Naive thymus-derived CD4-positive, alpha-beta T cell (primary cell): ENCODE measurements around the gene FCGR1A. TPM values are rescaled to one million over a fixed set of nuclear protein-coding genes. Genes with fewer than 3 reads are reported as not detected.
A peak's percentile ranks its signal among the peaks of the same experiment; 100 is the strongest.
"Not testable (repeated sequence)": the region's sequence is repeated elsewhere in the genome, so short reads cannot be mapped to it uniquely, and the experiment has no call there.

Source experiments
- ATAC-seq: fragments of 150-1000 bp; cut with Tn5 transposase; 2 replicates; pipeline ENCODE4 v1.10.0; 2021; ENCODE audit warnings: mild to moderate bottlenecking, moderate library complexity
- CTCF ChIA-PET: fragments of 350-600 bp; sonication (Branson Sonifier 250); formaldehyde crosslinking; loops from one replicate; lab custom pipeline; 2021; ENCODE audit warnings: antibody characterized with exemption; lab: Charles Lee
- POLR2A ChIA-PET: fragments of 350-600 bp; sonication (Branson Sonifier 250); formaldehyde crosslinking; loops from one replicate; lab custom pipeline; 2021; ENCODE audit warnings: antibody characterized with exemption, inconsistent platforms; lab: Charles Lee
- DNase-seq, 9 donors: peaks; one replicate each; pipeline versions ENCODE4 v3.0.0 to v3.0.0-alpha.2; 2020 to 2022; ENCODE audit warnings: mixed read lengths in 1 of 9
- H3K27ac ChIP-seq: one replicate; pipeline ENCODE4 v1.7.0; 2013; ENCODE audit warnings: mild to moderate bottlenecking, low read depth, low read length, moderate library complexity
- H3K27me3 ChIP-seq, 2 donors: one replicate each; pipeline ENCODE4 v1.7.0; 2013; ENCODE audit warnings: low read length in 2 of 2, mild to moderate bottlenecking in 2 of 2, moderate library complexity in 2 of 2; ENCODE audit not compliant: control insufficient read depth in 2 of 2, insufficient read depth in 2 of 2
- H3K36me3 ChIP-seq, 3 experiments: 1 replicate in 2 of 3; 2 replicates in 1 of 3; pipeline ENCODE4 v1.7.0; 2013; ENCODE audit warnings: low read length in 3 of 3, mild to moderate bottlenecking in 3 of 3, moderate library complexity in 1 of 3; ENCODE audit not compliant: insufficient read depth in 3 of 3, control insufficient read depth in 2 of 3
- H3K4me1 ChIP-seq, 2 donors: one replicate each; pipeline ENCODE4 v1.7.0; 2013; ENCODE audit warnings: low read length in 2 of 2, mild to moderate bottlenecking in 2 of 2, moderate library complexity in 1 of 2; ENCODE audit not compliant: control insufficient read depth in 2 of 2, insufficient read depth in 2 of 2
- H3K4me3 ChIP-seq: 2 replicates; pipeline ENCODE4 v1.7.0; 2013; ENCODE audit warnings: mild to moderate bottlenecking, low read length
- H3K9me3 ChIP-seq, 3 experiments: 1 replicate in 2 of 3; 2 replicates in 1 of 3; pipeline ENCODE4 v1.7.0; 2013; ENCODE audit warnings: low read length in 3 of 3; ENCODE audit not compliant: control insufficient read depth in 2 of 3
- H3K27ac Mint-ChIP-seq, 9 donors: one replicate each; pipeline ENCODE4 v1.8.0; 2020 to 2022; ENCODE audit warnings: mixed read lengths in 9 of 9, mild to moderate bottlenecking in 8 of 9, moderate library complexity in 5 of 9, inconsistent platforms in 2 of 9
- H3K27me3 Mint-ChIP-seq, 5 donors: one replicate each; pipeline ENCODE4 v1.8.0; 2021 to 2022; ENCODE audit warnings: mixed read lengths in 5 of 5, mild to moderate bottlenecking in 1 of 5
- H3K36me3 Mint-ChIP-seq, 5 donors: one replicate each; pipeline ENCODE4 v1.8.0; 2020 to 2022; ENCODE audit warnings: mixed read lengths in 5 of 5, mild to moderate bottlenecking in 3 of 5, inconsistent platforms in 1 of 5
- H3K4me1 Mint-ChIP-seq, 7 donors: one replicate each; pipeline ENCODE4 v1.8.0; 2020 to 2022; ENCODE audit warnings: mixed read lengths in 7 of 7, mild to moderate bottlenecking in 3 of 7, inconsistent platforms in 1 of 7
- H3K4me3 Mint-ChIP-seq, 10 donors: one replicate each; pipeline ENCODE4 v1.8.0; 2020 to 2022; ENCODE audit warnings: mild to moderate bottlenecking in 10 of 10, mixed read lengths in 10 of 10, moderate library complexity in 6 of 10, inconsistent platforms in 2 of 10
- H3K9me3 Mint-ChIP-seq, 11 donors: one replicate each; pipeline ENCODE4 v1.8.0; 2020 to 2022; ENCODE audit warnings: mixed read lengths in 11 of 11, mild to moderate bottlenecking in 4 of 11, inconsistent platforms in 1 of 11, moderate library complexity in 1 of 11
- intact Hi-C, 2 donors: fragments of 100-400 bp; cut with micrococcal nuclease; formaldehyde crosslinking; loops; one replicate each; pipeline ENCODE4 v1.15.1; 2023
- polyA plus RNA-seq, 2 donors: library from polyadenylated mRNA; unstranded; fragments of 300-500 nt; fragmentation: Illumina TruSeq; gene quantifications; one replicate each; pipeline ENCODE4 v1.2.3, GENCODE V29; 2021
- total RNA-seq, 6 experiments: library from RNA in 5 of 6; stranded (reverse) in 5 of 6; gene quantifications; 1 replicate in 5 of 6; 2 replicates in 1 of 6; pipeline ENCODE4 v1.2.3 and lab custom pipeline; 2021 to 2026

The FCGR1A gene
- total and polyA plus RNA-seq, 7 experiments from 2014 or later: 0.21 to 14.4 (median 0.59) TPM; not detected in 4

DNA sequence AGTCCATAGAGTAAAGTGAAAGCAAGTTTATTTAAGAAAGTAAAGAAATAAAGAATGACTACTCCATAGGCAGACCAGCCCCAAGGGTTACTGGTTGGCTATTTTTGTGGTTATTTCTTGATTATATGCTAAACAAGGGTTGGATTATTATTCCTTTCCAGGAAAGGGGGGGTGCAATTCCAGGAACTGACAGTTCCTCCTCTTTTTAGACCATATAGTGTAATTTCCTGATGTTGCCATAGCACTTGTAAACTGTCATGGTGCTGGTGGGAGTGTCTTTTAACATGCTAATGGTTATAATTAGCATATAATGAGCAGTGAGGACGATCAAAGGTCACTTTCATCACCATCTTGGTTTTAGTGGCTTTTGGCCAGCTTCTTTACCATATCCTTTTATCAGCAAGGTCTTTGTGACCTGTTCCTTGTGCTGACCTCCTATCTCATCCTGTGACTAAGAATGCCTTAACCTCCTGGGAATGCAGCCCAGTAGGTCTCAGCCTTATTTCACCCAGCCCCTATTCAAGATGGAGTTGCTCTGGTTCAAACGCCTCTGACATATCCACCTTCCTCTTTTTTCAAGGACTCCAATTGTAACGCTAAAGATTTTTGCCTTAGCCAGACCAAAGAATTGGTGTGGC, 6.9 kb upstream of the FCGR1A start:
- H3K4me1 Mint-ChIP-seq, CTCF ChIA-PET, H3K9me3 Mint-ChIP-seq, ATAC-seq, H3K4me3 Mint-ChIP-seq, H3K27me3 Mint-ChIP-seq, H3K27me3 ChIP-seq, H3K4me1 ChIP-seq, H3K27ac Mint-ChIP-seq, POLR2A ChIA-PET, intact Hi-C loops, DNase-seq, H3K27ac ChIP-seq, H3K36me3 ChIP-seq, H3K4me3 ChIP-seq, H3K36me3 Mint-ChIP-seq, H3K9me3 ChIP-seq: not testable (repeated sequence)

DNA sequence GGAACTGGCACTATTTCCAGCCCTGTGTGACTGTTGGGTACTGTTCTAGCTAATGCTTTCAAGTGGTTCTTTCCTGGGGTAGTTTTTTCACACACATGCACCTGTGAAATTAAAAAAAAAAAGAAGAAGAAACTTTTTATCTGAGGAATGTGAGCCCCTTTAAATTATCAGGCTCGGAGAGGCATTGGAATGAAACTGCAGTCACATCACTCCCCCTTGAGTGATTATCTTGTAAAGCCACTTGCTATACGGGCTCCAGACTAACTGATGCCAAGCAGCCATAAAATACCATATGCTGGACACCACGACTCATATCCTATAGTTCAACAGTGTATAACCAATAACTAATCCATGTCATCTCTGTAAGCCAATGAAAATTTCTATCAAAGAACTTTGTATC, 5.4 kb upstream of the FCGR1A start:
- H3K4me3 ChIP-seq, H3K36me3 Mint-ChIP-seq, H3K4me3 Mint-ChIP-seq, H3K9me3 Mint-ChIP-seq, POLR2A ChIA-PET, H3K9me3 ChIP-seq, H3K36me3 ChIP-seq, H3K27me3 ChIP-seq, CTCF ChIA-PET, ATAC-seq, H3K4me1 ChIP-seq, H3K4me1 Mint-ChIP-seq, H3K27me3 Mint-ChIP-seq, intact Hi-C loops, H3K27ac ChIP-seq, H3K27ac Mint-ChIP-seq, DNase-seq: not testable (repeated sequence)

DNA sequence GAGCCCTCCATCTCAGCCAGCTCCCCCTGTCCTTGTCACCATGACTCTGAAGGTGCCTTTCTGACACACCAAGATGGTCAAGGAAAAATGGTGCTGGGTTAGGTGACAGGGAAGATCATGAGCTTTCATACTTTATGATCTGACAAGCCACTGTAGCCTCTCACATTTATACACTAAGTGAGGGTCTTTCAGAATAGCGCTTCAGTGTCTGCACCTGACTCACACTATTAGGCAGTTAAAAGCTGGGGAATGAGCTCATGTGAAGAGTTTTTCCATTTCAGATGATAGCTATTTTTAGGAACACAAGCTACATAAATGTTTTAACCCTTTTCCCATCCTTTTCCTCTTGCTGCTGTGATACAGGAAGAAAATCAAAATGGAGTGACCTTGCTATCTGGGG, 4.2 kb upstream of the FCGR1A start:
- H3K36me3 ChIP-seq, POLR2A ChIA-PET, DNase-seq, H3K27ac Mint-ChIP-seq, H3K4me3 ChIP-seq, intact Hi-C loops, H3K4me1 Mint-ChIP-seq, H3K27me3 Mint-ChIP-seq, H3K36me3 Mint-ChIP-seq, H3K4me3 Mint-ChIP-seq, CTCF ChIA-PET, H3K27me3 ChIP-seq, H3K27ac ChIP-seq, H3K9me3 Mint-ChIP-seq, H3K9me3 ChIP-seq, H3K4me1 ChIP-seq, ATAC-seq: not testable (repeated sequence)

DNA sequence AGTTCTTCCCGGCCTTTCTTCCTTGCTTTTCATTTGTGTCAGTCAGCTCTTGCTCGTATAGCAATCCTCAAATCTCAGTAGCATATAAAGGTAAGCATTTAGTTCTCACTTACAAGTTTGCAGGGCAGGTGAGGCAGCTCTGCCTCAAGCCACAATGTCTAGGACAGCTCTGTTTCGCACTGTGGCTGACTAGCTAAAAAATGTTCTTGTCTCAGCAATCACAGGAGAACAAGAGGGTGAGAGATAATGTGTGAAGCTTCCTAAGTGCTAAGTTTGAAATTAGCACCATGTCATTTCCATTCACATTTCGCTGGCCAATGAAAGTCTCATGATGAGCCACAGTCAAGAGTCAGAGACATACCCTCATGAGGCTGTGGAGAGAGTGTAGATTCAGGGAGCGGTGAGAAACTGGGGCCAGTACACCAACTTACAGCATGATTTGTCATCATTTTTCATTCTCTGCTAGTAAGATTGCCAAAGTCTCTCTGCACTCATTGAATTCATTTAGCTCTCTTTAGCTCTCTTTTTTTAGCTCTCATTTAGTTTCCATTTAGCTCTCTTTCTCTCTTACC, 995 bp upstream of the FCGR1A start:
- H3K4me1 Mint-ChIP-seq, H3K27me3 Mint-ChIP-seq, H3K4me3 ChIP-seq, CTCF ChIA-PET, DNase-seq, H3K27me3 ChIP-seq, H3K36me3 ChIP-seq, POLR2A ChIA-PET, H3K27ac ChIP-seq, H3K36me3 Mint-ChIP-seq, H3K4me1 ChIP-seq, intact Hi-C loops, H3K4me3 Mint-ChIP-seq, H3K9me3 Mint-ChIP-seq, H3K27ac Mint-ChIP-seq, H3K9me3 ChIP-seq: not testable (repeated sequence)
- ATAC-seq: peak; percentile 66

DNA sequence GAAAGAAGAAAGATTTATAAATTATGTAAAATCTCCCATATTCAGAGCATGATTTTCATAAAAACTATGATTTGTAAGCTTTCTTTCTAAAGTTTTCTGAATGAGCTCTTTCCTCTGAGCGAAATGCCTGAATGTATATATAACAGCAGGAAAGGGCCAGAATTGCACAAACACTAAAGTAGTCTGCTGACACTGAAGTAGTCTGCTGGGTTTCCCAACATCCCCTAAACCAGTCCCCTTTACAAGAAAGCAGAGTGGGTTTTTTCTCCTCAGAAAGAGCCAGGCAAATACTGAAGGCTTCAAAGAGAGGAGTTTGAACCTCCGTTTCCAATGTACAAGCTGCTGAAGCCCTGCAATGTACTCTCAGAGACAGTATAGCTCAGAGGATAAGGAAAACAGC, 795 bp downstream of the FCGR1A start:
- H3K4me3 ChIP-seq, H3K36me3 ChIP-seq, CTCF ChIA-PET, H3K27me3 ChIP-seq, H3K27me3 Mint-ChIP-seq, DNase-seq, H3K36me3 Mint-ChIP-seq, H3K4me1 Mint-ChIP-seq, intact Hi-C loops, POLR2A ChIA-PET, H3K4me1 ChIP-seq, H3K9me3 Mint-ChIP-seq, H3K27ac Mint-ChIP-seq, H3K4me3 Mint-ChIP-seq, H3K9me3 ChIP-seq, ATAC-seq, H3K27ac ChIP-seq: not testable (repeated sequence)

DNA sequence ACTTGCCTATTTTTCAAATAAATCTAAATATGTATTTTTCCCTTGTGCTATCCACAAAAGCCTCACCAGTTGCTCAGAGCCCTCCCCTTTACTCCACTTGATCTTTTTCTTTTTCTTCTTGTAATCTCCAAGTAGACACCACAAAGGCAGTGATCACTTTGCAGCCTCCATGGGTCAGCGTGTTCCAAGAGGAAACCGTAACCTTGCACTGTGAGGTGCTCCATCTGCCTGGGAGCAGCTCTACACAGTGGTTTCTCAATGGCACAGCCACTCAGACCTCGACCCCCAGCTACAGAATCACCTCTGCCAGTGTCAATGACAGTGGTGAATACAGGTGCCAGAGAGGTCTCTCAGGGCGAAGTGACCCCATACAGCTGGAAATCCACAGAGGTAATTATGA, 1.4 kb downstream of the FCGR1A start:
- H3K4me1 ChIP-seq, intact Hi-C loops, H3K36me3 Mint-ChIP-seq, H3K4me3 ChIP-seq, H3K27me3 Mint-ChIP-seq, H3K36me3 ChIP-seq, H3K4me3 Mint-ChIP-seq, H3K9me3 ChIP-seq, H3K27ac Mint-ChIP-seq, POLR2A ChIA-PET, H3K9me3 Mint-ChIP-seq, CTCF ChIA-PET, H3K27me3 ChIP-seq, ATAC-seq, DNase-seq, H3K4me1 Mint-ChIP-seq, H3K27ac ChIP-seq: not testable (repeated sequence)

DNA sequence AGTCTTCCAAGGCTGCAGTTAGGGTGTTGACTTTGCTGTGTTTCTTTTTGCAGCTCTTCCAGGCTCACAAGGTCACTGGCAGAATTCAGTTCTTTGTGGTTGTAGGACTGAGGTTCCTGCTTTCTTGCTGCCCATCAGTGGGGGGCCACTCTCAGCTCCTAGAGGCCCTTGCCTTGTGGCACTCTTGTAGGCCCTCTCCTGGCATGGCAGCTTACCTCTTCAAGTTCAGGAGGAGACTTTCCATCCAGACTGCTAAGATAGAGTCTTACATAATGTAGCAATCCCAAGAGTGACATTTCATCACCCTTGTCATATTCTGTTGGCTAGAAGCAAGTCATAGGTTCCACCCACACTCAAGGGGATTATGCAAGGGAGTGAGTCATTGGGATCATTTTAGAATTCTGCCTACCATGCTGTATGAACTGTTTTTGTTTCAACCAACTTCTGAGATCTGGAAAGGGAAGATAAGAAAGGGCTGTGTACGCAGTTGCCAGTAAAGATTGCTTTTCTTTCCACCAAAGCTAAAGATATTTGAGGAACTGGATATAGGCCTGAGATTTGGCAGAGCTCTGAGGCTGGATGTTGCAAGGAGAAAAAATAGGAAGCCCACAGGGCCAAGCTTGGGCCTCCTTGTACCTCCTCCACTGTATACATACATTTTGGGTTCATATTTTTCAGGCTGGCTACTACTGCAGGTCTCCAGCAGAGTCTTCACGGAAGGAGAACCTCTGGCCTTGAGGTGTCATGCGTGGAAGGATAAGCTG, 5.4 kb downstream of the FCGR1A start:
- H3K4me1 ChIP-seq, H3K27ac Mint-ChIP-seq, H3K36me3 Mint-ChIP-seq, H3K4me3 ChIP-seq, H3K36me3 ChIP-seq, H3K4me1 Mint-ChIP-seq, H3K4me3 Mint-ChIP-seq, H3K27me3 Mint-ChIP-seq, CTCF ChIA-PET, POLR2A ChIA-PET, H3K9me3 ChIP-seq, H3K27me3 ChIP-seq, intact Hi-C loops, H3K9me3 Mint-ChIP-seq, DNase-seq, H3K27ac ChIP-seq: not testable (repeated sequence)
- ATAC-seq: peak; percentile 54
